GM18873 (cell line): ENCODE data around the gene LDLRAD4.
"Not testable (repeated sequence)": the region's sequence is repeated elsewhere in the genome, so short reads cannot be mapped to it uniquely, and the experiment has no call there.

Experiments
- ATAC-seq: cut with Tn5 transposase; IDR thresholded peaks from one replicate; pipeline ENCODE4 v1.9.1; 2021; ENCODE audit warnings: mild to moderate bottlenecking, moderate library complexity, moderate number of reproducible peaks; ENCODE audit not compliant: unreplicated experiment, low FRiP score

The LDLRAD4 gene

GRCh38 chr18:13244135-13244534 is 25.6 kb downstream of the LDLRAD4 start:
- no peak for ATAC-seq

- no peak for ATAC-seq
These were observed 27.0 kb downstream of the LDLRAD4 start for GRCh38 chr18:13245481-13246000.

DNA sequence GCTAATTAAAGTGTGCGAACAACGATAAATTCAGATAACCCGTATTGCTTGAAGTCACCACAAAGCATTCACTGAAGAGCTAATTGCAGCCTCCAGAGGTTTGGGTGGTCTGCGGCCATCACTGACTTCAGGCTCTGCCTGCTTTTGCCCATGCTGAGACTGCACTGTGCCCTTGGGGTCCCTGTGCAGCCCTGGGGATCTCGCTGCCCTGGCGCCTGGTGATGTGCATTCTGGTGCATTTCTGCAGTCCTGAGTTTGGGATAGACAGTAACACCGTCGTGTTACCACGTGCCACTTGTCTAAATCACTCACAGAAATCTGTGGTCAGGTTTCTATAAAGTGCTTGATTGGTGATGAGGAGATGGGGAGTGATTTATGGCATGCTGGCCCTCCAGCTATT is 27.6 kb downstream of the LDLRAD4 start:
- no peak for ATAC-seq

DNA sequence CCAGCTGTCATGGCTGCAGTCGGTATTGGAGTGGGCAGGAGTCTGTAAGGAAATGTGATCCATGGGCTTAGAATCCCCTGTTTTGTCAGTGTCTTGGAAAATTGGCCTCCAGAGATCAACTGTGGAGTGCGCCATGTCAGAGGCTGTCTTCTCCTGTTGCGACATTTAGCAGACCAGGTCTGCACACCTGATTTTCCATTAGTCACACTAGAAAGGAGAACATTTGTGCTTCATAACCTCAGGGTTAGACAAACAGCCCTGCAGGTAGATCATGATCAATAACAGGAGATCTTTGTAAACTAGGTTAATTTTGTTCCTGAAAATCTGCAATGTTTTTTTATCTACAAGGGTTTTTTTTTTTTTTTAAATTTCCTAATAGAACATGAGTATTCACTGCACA is 28.0 kb downstream of the LDLRAD4 start:
- no peak for ATAC-seq

DNA sequence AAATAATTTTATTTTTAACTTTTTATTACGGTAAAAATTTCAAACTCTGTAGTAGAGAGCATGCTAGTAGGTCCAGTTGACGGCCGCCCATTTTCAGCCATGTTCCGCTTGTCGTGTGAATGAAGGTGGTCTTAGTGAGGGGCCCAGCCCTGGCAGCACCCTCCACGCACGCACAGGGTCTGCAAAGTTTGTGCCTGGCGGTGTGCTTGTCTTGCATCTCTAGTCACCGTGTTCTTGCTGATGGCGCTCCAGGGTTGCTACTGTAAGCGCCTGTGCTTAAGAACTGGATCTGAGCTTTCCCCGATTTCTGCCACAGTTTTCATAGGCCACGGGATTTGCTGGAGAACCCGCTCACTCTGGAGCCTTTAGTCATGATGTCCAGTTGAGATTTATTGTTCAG is 28.9 kb downstream of the LDLRAD4 start:
- no peak for ATAC-seq

GRCh38 chr18:13252686-13253410 is 34.3 kb downstream of the LDLRAD4 start:
- ATAC-seq: no peak

- no peak for ATAC-seq
These were observed 35.5 kb downstream of the LDLRAD4 start for GRCh38 chr18:13253786-13254688.

GRCh38 chr18:13254971-13255927 is 36.7 kb downstream of the LDLRAD4 start:
- ATAC-seq: no peak

DNA sequence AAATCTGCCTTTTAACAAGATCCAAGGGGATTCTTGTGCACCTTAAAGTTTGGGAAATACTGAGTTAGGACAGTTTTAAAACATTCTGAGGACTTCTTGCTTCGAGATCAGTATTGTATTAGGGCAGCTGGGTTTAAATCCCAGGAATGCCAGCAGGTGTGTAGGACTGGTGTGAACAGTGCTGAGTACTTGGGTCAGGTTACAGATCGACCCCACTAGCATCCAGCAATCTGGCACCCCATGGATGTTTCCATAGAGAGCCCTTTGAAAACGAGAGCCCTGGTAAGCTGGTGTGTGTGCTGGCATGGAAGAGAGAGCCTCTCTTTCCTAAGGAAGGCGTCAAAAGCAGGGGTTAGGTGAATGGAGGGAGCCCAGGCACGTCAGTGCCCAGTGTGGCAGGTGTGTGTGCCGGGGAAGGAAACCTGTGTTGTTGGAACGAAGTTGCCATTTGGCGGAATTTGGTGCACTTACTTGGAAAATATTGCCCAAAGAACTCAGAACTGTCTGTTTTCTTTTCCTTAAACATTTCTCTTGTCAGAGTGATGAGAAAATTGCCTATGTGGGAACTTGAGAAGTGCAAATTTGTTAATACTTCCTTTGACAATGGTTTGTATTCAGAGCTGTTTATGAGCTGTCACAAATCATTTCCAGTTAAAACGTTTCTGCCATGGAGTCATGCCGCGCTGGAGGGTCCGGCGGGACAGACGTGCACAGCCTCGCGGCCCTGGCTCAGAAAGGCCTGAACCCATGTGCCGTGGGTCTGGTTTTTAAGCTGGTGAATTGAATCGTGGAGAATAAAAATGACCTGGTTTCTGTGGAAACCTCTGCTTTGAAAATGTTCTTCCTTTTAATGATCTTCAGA is 38.1 kb downstream of the LDLRAD4 start:
- no peak for ATAC-seq

GRCh38 chr18:13257361-13257980 is 38.9 kb downstream of the LDLRAD4 start:
- no peak for ATAC-seq

- ATAC-seq: no peak
These were observed 40.4 kb downstream of the LDLRAD4 start for GRCh38 chr18:13258921-13259320.

DNA sequence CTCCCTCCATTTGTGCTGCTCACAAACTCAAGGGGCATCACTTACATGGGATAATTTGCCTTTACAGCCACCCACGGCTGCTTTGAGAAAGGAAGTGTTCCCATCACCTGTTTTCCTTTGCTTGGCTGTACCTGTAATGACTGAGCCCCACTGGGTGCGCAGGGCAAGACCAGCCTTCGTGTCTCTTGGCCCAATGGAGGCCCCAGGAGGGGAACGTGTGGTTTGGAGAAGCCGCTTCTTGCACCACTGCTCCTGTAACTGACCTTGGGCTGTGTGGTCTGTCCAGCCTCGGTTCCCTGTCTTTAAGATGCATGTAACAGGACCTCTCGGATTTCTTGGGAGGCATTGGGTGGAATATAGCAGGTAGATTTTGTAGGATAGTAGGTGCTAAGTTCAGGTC is 41.1 kb downstream of the LDLRAD4 start:
- no peak for ATAC-seq

GRCh38 chr18:13260197-13260934 is 41.8 kb downstream of the LDLRAD4 start:
- no peak for ATAC-seq

- no peak for ATAC-seq
These were observed 42.5 kb downstream of the LDLRAD4 start for GRCh38 chr18:13260935-13261640.

GRCh38 chr18:13261661-13262357 is 43.2 kb downstream of the LDLRAD4 start:
- no peak for ATAC-seq

DNA sequence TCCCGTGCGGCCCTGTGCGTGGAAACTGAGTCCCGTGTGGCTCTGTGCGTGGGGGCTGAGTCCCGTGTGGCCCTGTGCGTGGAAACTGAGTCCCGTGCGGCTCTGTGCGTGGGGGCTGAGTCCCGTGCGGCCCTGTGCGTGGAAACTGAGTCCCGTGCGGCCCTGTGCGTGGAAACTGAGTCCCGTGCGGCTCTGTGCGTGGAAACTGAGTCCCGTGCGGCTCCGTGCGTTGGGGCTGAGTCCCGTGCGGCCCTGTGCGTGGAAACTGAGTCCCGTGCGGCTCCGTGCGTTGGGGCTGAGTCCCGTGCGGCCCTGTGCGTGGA is 43.8 kb downstream of the LDLRAD4 start:
- ATAC-seq: not testable (repeated sequence)
